Measurements from ENCODE around the gene STK25. TPM values are rescaled to one million over a fixed set of nuclear protein-coding genes. Genes with fewer than 3 reads are reported as not detected.

Gene STK25
- total RNA-seq, 1 experiment from 2014 or later: 159 TPM

GRCh38 chr2:241489733-241490680 lies 18.4 kb downstream of the STK25 start:
- DNase-seq: no peak
- H3K9me3 Mint-ChIP-seq (ENCODE audit: low read depth, unreplicated experiment): no peaks in the 10 kb centered on the region
- H3K4me3 Mint-ChIP-seq (ENCODE audit: low read depth, unreplicated experiment): no peak overlapping the region
- no peak for TF ChIP-seq CTCF (IDR thresholded peaks at IDR 0.05; ENCODE audit: unreplicated experiment)
- H3K4me1 Mint-ChIP-seq (ENCODE audit: low read depth, unreplicated experiment): no peaks in the 10 kb centered on the region
- peaks cover 47% of the 10 kb centered on the region for H3K36me3 Mint-ChIP-seq (ENCODE audit: insufficient read depth, unreplicated experiment)
- no peaks in the 10 kb centered on the region for H3K27me3 Mint-ChIP-seq (ENCODE audit: unreplicated experiment)
- intact Hi-C loops (cut with micrococcal nuclease; ENCODE audit: unreplicated experiment): no loop called here
- no peak overlapping the region for H3K27ac Mint-ChIP-seq (ENCODE audit: unreplicated experiment)
- no TSS peak for BruUV-seq (replicated peaks)
- CTCF ChIA-PET: interaction anchor here (0.6 kb wide), 1 partner anchor 18 kb away, joined by 3 read pairs; the partner anchor contains the start of gene STK25

DNA sequence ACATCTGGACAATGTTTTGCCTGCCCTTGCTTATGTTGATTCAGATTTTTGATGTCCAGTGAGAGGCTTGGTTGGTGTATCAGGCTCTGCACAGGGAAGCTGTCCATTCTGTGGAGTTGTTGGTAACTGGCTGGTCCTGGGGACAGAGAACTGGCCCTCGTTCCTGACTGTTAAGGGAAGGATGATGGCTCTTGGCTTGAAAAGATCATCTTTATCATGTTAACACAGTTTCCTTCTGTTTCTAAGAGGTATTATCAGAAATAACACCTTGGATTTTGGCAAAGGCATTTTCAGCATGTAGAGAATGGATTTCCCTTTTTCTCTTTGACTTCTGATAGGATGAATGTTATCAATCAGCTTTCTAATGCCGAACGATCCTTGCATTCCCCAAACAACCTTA lies 19.3 kb downstream of the STK25 start:
- no TSS peak for BruUV-seq (replicated peaks)
- H3K9me3 Mint-ChIP-seq (ENCODE audit: low read depth, unreplicated experiment): no peaks in the 10 kb centered on the region
- TF ChIP-seq CTCF (IDR thresholded peaks at IDR 0.05; ENCODE audit: unreplicated experiment): no peak
- peaks cover 42% of the 10 kb centered on the region for H3K36me3 Mint-ChIP-seq (ENCODE audit: insufficient read depth, unreplicated experiment)
- no peak overlapping the region for H3K4me3 Mint-ChIP-seq (ENCODE audit: low read depth, unreplicated experiment)
- no peaks in the 10 kb centered on the region for H3K27me3 Mint-ChIP-seq (ENCODE audit: unreplicated experiment)
- DNase-seq: no peak
- intact Hi-C loops (cut with micrococcal nuclease; ENCODE audit: unreplicated experiment): no loop called here
- H3K4me1 Mint-ChIP-seq (ENCODE audit: low read depth, unreplicated experiment): no peaks in the 10 kb centered on the region
- CTCF ChIA-PET: no interaction called here
- no peak overlapping the region for H3K27ac Mint-ChIP-seq (ENCODE audit: unreplicated experiment)

GRCh38 chr2:241485172-241485911 lies 23.0 kb downstream of the STK25 start:
- peaks cover 24% of the 10 kb centered on the region for H3K36me3 Mint-ChIP-seq (ENCODE audit: insufficient read depth, unreplicated experiment)
- BruUV-seq (replicated peaks): no TSS peak
- intact Hi-C loops (cut with micrococcal nuclease; ENCODE audit: unreplicated experiment): no loop called here
- no peaks in the 10 kb centered on the region for H3K27me3 Mint-ChIP-seq (ENCODE audit: unreplicated experiment)
- CTCF ChIA-PET: no interaction called here
- no peak for DNase-seq
- H3K4me1 Mint-ChIP-seq (ENCODE audit: low read depth, unreplicated experiment): no peaks in the 10 kb centered on the region
- no peak overlapping the region for H3K4me3 Mint-ChIP-seq (ENCODE audit: low read depth, unreplicated experiment)
- no peak for TF ChIP-seq CTCF (IDR thresholded peaks at IDR 0.05; ENCODE audit: unreplicated experiment)
- peak overlapping the region; percentile 20 for H3K27ac Mint-ChIP-seq (ENCODE audit: unreplicated experiment)
- H3K9me3 Mint-ChIP-seq (ENCODE audit: low read depth, unreplicated experiment): no peaks in the 10 kb centered on the region

GRCh38 chr2:241483305-241483704 lies 25.1 kb downstream of the STK25 start:
- DNase-seq: no peak
- peaks cover 21% of the 10 kb centered on the region for H3K36me3 Mint-ChIP-seq (ENCODE audit: insufficient read depth, unreplicated experiment)
- H3K4me1 Mint-ChIP-seq (ENCODE audit: low read depth, unreplicated experiment): no peaks in the 10 kb centered on the region
- no peaks in the 10 kb centered on the region for H3K9me3 Mint-ChIP-seq (ENCODE audit: low read depth, unreplicated experiment)
- H3K27me3 Mint-ChIP-seq (ENCODE audit: unreplicated experiment): no peaks in the 10 kb centered on the region
- no peak overlapping the region for H3K4me3 Mint-ChIP-seq (ENCODE audit: low read depth, unreplicated experiment)
- TF ChIP-seq CTCF (IDR thresholded peaks at IDR 0.05; ENCODE audit: unreplicated experiment): no peak
- CTCF ChIA-PET: interaction anchor here (0.6 kb wide), 1 partner anchor 326 kb away, joined by 3 read pairs; no protein-coding TSS in a partner anchor
- no peak overlapping the region for H3K27ac Mint-ChIP-seq (ENCODE audit: unreplicated experiment)
- BruUV-seq (replicated peaks): no TSS peak
- intact Hi-C loops (cut with micrococcal nuclease; ENCODE audit: unreplicated experiment): no loop called here
